ENCODE results near the gene CCDC186.

DNA sequence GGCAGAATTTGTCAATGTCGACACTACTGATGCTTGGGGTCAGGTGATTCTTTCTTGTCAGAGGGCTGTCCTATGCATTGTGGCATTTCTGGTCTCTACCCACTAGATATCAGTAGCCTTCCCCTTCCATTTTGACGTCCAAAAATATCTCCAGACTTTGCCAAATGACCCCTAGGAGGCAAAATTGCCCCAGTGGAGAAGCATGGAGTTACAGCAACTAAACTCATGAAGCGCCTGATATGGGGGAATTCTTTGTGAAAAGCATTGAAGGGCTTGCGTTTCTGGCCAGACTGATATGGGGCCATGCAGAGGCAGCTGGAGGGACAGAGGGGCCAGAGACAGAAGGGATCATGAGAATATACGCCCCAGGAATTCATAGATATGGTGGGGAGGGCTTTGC, 86.7 kb downstream of the CCDC186 start:
- TF ChIP-seq ARNT (IDR thresholded peaks at IDR 0.05) (no peak), SUZ12 (IDR thresholded peaks at IDR 0.05) (no peak)
